SW480 (cell line): ENCODE data around the gene SLC12A5.
A peak's percentile ranks its signal among the peaks of the same experiment; 100 is the strongest.

Source experiments
- DNase-seq: peaks from one replicate; pipeline ENCODE4 v3.0.0-alpha.2; 2016; ENCODE audit warnings: low spot score

The SLC12A5 gene

GRCh38 chr20:46028110-46028509, 905 bp upstream of the SLC12A5 start:
- DNase-seq, result no peak

GRCh38 chr20:46030284-46031013, 1.4 kb downstream of the SLC12A5 start:
- no peak for DNase-seq

DNA sequence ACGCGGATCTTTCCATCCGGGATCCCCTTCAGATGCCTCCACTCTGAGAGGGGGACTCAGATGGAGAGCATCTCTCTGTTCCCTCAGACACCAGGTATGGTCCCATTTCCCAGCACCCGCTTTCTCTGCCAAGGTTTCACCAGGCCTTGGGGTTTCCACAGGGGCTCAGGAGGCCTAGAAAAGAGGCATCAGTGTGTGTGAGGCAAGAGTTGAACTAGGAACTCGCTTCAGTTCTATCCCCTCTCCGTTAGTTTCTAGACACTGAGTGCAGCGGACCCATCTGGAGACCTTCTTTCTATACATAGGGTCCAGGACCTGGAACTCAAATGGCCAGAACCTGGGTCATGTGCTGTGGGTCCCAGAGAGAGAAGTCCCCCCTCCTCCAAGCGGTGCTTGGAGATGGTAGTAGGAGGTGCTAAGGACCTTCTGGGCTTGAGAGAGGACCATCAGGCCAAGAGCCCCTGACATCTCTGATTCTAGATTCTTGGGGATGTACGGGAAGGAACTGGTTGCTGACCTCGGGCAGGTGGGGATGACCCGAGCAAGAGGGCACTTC, 2.1 kb downstream of the SLC12A5 start:
- DNase-seq, result no peak

GRCh38 chr20:46031701-46032254, 2.8 kb downstream of the SLC12A5 start:
- DNase-seq, result no peak

DNA sequence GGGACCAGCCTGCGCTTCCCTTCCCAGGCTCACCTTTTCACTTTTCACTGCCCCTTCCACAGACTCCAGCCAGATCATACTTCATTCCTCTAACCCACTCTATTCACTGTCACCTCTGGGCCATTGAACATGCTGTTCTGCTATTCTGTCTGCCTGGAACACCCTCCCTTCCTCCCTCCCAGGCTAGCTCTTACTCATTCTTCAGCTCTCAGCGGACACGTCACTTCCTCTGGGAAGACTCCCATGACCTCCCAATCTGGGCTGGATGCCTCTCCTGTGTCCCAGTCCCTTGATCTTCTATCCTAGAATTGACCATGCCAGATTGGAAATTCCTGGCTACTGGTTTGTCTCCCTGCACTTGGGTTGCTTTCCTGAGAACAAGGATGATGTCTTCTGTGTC, 5.0 kb downstream of the SLC12A5 start:
- DNase-seq, result no peak

DNA sequence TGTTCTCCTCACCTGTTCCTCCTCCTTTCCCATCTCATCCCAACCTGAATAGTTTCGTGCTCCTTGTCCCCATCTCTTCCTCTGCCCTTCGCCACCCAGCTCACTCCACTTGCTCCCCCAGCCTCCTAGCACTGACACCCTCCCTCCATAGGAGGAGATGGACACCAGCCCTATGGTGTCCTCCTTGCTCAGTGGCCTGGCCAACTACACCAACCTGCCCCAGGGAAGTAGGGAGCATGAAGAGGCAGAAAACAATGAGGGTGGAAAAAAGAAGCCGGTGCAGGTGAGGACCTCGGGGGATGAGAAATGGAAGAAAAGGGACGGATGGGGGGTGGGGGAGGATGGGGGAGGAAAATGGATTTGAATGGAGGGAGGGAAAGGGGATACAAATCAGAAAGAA, 6.2 kb downstream of the SLC12A5 start:
- no peak for DNase-seq

DNA sequence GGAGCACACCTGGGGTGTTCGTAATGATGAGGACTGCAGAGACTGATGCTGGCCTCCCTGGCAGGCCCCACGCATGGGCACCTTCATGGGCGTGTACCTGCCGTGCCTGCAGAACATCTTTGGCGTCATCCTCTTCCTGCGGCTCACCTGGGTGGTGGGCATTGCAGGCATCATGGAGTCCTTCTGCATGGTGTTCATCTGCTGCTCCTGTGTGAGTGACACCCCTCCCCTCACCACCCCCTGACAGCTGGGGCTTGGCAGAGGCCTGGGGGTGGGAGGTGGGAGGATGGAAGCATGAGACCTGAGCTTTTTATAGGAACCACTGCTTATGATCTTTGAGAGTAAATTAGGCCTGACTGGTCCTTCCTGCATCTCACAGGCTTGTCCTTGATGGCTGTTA, 6.7 kb downstream of the SLC12A5 start:
- no peak for DNase-seq

DNA sequence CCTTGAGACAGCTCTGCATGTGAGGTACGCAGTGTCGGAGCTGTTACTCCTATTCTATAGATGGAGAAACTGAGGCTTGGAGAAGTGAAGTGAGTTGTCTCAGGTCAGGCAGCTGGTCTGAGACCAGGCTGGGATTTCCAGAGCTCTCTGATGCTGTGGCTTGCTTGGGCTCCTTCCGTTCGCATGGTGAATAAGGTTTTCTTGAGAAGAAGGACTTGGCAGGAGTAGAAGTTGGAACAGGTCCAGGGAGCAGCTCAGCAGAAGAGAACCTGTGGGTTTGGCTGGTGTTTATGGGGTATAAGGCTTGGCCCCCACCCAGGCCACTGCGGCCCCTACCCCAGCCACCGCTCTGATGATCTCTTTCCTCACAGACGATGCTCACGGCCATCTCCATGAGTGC, 7.4 kb downstream of the SLC12A5 start:
- DNase-seq, result no peak

DNA sequence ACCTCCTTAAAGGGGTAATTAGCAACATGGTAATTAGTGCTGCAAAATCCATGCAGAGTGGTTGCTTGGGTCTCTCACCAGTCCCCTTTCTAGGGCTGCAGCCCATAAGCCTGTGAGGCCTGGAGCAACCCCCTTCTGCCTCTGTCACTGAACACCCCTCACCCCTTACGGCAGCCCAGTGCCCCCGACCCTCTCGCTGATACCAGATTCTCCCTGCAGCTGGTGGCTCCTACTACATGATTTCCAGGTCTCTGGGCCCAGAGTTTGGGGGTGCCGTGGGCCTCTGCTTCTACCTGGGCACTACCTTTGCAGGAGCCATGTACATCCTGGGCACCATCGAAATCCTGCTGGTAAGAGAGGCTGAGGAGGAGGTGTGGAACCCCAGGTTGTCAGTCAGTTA, 8.0 kb downstream of the SLC12A5 start:
- no peak for DNase-seq

- peak; percentile 86 for DNase-seq
Observed at GRCh38 chr20:46040902-46041535, 12.0 kb downstream of the SLC12A5 start.

- DNase-seq, result no peak
Observed at GRCh38 chr20:46043556-46043955, 14.5 kb downstream of the SLC12A5 start.

GRCh38 chr20:46044896-46045295, 15.9 kb downstream of the SLC12A5 start:
- DNase-seq, result no peak

DNA sequence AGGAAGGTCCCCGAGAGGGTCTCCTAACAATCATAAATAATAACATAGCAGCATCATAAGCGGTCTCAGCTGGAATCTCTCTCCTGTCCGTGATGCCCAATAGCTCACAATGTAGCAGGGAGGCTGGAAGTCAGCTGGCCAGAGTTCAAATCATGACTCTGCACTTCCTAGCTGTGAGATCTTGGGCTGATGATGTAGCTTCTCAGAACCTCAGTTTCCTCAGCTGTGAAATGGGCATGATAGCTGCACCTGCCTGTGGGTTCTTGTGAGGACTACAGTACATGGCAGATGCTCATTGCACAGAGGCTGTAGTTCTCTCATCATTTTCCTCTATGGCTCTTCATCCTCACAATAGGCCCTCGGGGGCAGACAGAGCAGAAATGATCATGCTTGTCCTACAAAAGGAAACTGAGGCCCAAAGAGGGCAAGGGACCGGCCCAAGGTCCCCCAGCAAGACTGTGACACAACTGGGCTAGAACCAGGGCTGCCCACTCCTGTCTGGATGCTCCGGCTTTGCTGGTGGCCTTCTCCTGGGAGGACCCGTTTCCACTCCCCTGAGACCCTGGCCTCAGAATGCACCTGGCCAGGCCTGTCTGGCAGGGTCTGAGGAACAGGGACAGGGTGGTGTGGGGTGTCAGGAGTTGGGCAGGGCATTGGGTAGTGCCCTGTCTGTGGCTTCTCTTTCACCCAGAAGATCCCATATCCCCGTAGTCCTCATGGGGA, 17.7 kb downstream of the SLC12A5 start:
- no peak for DNase-seq

- no peak for DNase-seq
Observed at GRCh38 chr20:46047821-46048220, 18.8 kb downstream of the SLC12A5 start.

DNA sequence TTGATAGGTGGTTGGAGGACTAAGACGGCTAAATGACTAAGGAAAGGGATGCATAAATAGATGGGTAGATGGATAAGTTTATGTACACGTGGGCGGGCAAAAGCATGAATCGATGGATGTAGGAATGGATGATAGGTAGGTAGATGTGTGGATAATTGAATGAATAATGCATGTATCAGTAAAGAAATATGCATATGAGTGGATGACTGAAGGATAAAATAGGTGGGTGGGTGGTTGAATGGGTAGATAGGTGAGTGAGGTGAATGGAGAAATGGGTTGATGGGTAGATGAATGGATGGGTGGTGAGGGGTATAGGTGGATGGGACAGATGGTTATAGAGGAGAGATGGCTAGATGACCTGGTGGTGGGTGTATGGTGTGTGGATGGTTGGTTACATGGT, 20.2 kb downstream of the SLC12A5 start:
- DNase-seq, result no peak

DNA sequence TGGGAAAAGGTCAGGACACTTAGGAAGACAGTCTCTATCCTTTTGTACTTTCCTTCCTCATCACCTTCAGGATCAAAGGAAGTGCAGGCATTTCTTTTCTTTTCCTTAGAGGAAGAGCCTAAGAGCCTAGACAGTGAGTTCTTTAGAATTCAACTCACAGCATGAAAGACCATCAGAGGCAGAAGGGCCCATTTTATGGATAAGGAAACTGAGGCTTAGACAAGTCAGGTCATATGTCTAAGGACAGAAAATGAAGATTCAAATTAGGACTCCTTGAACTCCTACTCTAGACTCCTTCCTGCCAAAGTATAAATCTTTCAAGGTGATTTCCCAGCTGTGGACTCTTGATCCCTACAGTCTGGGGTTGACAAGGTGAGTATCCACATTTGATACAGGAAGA, 20.8 kb downstream of the SLC12A5 start:
- no peak for DNase-seq

DNA sequence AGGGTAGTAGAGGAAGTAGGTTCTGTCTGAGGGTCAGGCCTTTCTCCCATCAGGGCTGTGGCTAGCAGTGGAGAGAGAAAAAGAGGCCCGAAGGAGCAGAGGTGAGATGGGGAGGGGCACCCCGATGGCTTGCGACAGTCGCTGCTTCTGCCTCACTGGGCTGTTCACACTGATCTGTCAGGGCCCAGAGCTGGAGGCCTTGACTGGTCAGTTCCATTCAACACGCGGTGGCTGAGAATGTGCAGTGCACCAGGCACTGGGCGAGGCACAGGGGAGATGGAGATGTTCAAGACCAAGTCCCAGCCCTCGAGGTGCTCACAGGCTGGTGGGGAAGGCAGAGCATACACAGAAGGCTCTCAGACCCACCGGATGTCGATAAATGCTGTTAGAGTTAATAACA, 21.4 kb downstream of the SLC12A5 start:
- DNase-seq, result no peak

GRCh38 chr20:46050885-46051284, 21.9 kb downstream of the SLC12A5 start:
- no peak for DNase-seq

DNA sequence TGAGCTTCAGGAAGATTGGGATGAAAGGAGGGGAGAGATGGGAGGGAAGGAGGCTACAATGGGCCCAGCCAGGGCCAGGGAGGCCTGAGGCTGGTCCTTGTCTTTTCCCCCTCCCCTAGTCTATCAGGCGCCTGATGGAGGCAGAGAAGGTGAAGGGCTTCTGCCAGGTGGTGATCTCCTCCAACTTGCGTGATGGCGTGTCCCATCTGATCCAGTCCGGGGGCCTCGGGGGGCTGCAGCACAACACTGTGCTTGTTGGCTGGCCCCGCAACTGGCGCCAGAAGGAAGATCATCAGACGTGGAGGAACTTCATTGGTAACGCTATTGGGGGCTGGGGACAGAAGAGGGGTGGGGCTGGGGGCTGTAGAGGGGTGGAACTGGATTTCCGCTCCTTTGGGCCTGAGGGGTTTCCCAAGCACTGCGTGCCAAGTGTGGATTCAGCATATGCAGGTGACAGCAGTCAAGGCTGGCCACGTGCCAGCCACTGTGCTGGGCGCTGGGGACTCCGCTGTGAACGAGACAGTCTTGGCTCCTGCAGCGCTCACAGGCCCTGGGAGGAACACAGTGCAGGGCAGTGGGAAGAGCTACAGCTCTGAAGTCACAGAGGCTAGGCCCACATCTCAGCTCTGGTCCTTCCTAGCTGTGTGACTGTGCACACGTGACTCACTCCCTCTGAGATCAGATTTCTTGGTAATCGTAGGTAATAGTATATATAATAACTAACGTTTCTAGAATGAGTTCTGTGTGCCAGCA, 22.7 kb downstream of the SLC12A5 start:
- DNase-seq, result peak; percentile 27

DNA sequence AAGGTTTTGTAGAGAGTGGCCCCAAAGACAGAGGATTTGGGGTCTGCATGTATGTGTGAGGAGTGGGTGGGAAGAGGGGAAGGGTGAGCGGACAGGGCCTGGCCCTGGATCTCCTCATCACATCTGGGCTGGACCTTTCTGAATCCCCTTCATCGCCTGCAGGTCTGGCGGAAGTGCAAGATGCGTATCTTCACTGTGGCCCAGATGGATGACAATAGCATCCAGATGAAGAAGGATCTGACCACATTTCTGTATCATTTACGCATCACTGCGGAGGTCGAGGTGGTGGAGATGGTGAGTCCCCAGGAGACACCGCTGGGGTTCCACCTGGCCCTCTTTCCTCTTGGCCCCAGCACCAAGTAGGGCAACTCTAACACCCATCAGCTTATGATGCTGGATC, 24.4 kb downstream of the SLC12A5 start:
- DNase-seq, result no peak

DNA sequence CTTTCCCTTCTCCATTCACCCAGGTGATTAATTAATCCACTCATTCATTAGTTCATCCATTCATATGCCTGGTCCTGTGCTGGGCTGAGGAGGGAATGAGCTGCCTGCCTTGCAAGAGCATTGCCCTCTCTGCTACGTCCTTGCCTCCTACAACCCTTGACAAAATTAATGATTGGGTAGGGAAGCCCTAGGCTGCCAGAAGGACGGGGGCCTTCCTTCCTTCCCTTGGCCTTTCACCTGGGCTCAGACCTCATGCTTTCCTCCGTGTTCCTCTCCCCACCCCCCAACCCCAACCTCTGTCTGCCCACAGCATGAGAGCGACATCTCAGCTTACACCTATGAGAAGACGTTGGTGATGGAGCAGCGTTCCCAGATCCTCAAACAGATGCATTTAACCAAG, 25.6 kb downstream of the SLC12A5 start:
- DNase-seq, result no peak

GRCh38 chr20:46055269-46055668, 26.3 kb downstream of the SLC12A5 start:
- no peak for DNase-seq
